Omental fat pad (tissue), 4 donors: Measurements from ENCODE around the gene STK32A. TPM values are rescaled to one million over a fixed set of nuclear protein-coding genes. Genes with fewer than 3 reads are reported as not detected.

ENCODE experiments used
- ATAC-seq: fragments of 150-250 bp; one replicate; pipeline ENCODE4 v1.9.1; 2016; ENCODE audit warnings: mild to moderate bottlenecking, moderate library complexity; ENCODE audit not compliant: low FRiP score
- DNase-seq: peaks from one replicate; pipeline ENCODE4 v3.0.0-alpha.2; 2019; ENCODE audit warnings: low spot score
- total RNA-seq, 4 donors: library from RNA; depleted of rRNA; stranded (reverse); fragments of >200 nt; gene quantifications; one replicate each; pipeline ENCODE4 v1.1.0, GENCODE V29; 2016
- TF ChIP-seq, protein P1 (sequence below), 3 donors: fragments of 450-650 bp; IDR thresholded peaks; one replicate each; pipeline ENCODE4 v1.5.1; 2016 to 2017; ENCODE audit warnings: antibody characterized with exemption in 3 of 3, mild to moderate bottlenecking in 3 of 3, moderate library complexity in 2 of 3

The STK32A gene
- total RNA-seq, 4 donors from 2014 or later: 0.48 to 12.3 (median 4.9) TPM

DNA sequence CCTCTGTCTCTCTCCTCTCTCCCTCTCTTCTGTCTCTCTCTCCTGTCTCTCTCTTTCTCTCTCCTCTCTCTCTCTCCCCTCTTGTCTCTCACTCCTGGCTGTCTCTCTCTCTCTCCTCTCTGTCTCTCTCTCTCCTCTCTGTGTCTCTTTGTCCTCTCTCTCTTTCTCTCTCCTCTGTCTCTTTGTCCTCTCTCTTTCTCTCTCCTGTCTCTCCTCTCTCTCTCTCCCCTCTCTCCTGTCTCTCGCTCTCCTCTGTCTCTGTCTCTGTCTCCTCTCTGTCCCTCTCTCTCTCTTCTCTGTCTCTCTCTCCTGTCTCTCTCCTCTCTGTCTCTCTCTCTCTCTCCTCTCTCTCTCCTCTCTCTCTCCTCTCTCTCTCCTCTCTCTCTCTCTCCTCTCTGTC is 25.0 kb downstream of the STK32A start:
- DNase-seq (no peak), ATAC-seq (no peak)
- TF ChIP-seq, protein P1, sequence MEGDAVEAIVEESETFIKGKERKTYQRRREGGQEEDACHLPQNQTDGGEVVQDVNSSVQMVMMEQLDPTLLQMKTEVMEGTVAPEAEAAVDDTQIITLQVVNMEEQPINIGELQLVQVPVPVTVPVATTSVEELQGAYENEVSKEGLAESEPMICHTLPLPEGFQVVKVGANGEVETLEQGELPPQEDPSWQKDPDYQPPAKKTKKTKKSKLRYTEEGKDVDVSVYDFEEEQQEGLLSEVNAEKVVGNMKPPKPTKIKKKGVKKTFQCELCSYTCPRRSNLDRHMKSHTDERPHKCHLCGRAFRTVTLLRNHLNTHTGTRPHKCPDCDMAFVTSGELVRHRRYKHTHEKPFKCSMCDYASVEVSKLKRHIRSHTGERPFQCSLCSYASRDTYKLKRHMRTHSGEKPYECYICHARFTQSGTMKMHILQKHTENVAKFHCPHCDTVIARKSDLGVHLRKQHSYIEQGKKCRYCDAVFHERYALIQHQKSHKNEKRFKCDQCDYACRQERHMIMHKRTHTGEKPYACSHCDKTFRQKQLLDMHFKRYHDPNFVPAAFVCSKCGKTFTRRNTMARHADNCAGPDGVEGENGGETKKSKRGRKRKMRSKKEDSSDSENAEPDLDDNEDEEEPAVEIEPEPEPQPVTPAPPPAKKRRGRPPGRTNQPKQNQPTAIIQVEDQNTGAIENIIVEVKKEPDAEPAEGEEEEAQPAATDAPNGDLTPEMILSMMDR (IDR thresholded peaks at IDR 0.05): no peak

DNA sequence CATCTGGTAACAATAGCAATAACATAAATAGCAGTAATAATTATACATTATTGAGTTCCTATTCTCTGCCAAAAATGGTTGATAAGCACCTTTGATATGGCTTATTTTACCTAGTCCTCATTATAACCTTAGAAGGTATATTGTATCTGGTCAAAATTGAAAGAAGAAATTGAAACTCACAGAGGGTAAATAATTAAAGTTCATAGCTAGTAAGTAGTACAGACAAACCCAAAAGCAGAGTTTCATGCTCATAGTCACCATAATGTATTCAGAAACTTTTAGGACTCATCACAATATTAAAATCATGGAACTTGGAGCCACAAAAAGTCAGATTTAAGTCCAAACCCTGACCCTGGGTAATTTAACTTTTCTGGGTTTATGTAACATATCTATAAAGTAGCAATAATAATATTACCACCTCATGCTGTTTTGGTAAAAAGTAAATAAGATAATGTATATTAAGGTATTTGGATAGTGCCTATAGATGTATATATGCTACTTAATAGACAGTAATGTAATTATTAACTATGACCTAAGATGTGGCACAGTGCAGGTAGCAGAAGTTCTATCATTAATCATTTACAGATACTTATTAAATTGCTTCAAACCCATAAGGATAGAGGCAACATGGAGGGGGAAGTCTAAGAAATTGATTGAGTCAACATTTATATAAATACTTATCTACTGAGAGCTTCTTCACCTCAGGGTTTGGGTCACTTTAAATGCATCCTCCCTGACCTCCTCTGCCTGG is 32.4 kb downstream of the STK32A start:
- TF ChIP-seq, protein P1 (IDR thresholded peaks at IDR 0.05): no peak
- no peak for ATAC-seq

DNA sequence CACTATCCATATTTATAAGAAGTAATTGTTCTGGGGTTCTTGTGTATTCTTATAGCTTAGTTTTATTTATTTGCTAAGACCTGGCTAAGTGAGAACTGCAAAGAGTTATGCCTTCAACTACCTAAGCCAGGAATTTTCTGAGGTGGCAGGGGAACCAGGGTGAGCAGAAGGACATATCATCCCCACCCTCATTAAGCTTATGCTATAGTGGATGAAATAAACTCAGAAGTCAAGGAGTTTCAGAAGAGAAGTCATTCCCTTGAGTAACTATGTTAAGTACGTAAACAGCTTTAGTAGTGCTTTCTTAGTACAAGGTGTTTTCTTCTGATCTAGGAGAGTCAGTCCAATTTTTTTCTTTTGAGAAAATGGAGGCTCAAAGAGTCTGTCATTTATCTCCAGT is 41.7 kb downstream of the STK32A start:
- DNase-seq (no peak), ATAC-seq (no peak)
- TF ChIP-seq, protein P1 (IDR thresholded peaks at IDR 0.05): no peak

More for the DNA sequence above, 32.4 kb downstream of the STK32A start:
- DNase-seq: no peak

DNA sequence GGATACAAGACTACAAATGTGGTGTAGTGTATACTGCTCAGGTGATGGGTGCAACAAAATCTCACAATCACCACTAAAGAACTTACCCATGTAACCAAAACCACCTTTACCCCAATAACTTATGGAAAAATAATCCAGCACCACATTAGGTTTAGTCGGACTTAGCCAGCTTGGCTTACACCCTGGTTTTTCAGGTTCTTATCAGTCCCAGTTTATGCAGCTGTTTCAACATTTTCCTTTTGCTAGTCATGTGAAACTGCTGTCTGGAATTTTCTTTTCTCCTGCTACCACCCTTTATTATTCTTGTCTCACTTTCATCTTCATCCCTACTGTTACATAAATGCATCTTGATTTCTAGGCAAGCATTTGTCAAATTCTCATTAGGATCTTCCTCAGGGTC is 51.5 kb downstream of the STK32A start:
- ATAC-seq (no peak), DNase-seq (no peak)
- TF ChIP-seq, protein P1 (IDR thresholded peaks at IDR 0.05): no peak

DNA sequence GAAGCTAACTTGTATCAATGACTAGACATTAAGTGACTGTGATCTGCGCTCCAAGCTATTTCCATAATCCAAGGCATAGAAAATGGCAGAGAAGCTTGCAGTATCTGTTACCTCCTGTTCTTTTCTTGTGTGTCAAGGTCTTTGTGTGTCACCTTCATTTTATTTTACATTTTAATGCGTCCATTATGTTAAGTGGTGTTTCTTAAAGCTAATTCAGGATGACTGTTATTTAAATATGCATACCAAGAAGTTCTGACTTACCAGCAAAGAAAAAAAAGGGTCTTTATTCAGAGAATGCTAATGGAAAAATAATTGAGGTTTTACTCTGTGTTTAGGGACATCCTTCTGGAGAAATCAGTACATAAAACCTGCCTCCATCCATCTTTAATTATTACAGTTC is 52.3 kb downstream of the STK32A start:
- DNase-seq (no peak), ATAC-seq (no peak)
- TF ChIP-seq, protein P1 (IDR thresholded peaks at IDR 0.05): no peak

DNA sequence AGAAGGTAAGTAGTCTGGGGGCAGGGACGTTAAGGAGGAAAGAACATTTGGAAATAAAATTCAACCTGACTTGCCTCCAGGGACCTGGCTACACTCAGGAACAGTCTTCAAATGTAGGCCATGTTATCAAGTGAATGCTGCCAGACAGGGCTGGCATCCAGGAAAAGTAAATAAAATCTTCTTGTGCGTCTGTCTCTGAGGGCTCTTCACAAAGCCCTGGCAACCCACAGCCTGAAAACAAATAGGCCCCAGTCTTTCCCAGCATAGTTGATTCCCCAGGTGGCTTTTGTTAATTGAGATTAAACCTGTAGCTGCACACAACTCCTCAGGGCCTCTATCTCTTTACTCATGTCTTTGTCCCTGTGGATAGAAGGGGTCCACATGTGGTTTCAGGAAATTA is 55.4 kb downstream of the STK32A start:
- ATAC-seq (no peak), DNase-seq (no peak)
- TF ChIP-seq, protein P1 (IDR thresholded peaks at IDR 0.05): no peak

DNA sequence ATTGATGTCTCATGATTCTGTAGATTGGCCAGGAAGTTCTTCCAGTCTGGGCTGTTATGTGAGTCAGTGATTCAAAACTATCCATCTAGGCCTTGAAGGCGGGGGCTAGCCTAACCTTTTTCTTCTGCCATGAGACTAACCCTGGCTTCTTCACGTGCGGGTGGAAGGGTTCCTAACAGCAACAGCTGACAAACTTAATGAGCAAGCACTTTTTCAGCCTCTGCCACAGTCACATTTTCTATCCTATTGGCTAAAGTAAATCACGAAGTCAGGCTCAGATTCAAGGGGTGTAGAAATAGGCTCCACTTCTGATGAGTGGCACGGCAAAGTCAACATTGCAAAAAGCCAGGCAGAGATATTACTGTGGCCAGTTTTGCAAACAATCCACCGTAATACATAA is 68.4 kb downstream of the STK32A start:
- DNase-seq (no peak), ATAC-seq (no peak)
- TF ChIP-seq, protein P1 (IDR thresholded peaks at IDR 0.05): no peak
